HepG2 (cell line): ENCODE results near the gene ARPC3. TPM values are rescaled to one million over a fixed set of nuclear protein-coding genes. Genes with fewer than 3 reads are reported as not detected.

Source experiments
- HMGXB4 ChIP-seq, 2 experiments: sonication (generic) in 1 of 2; formaldehyde crosslinking in 1 of 2; IDR thresholded peaks; 2 replicates each; pipeline versions ENCODE4 v1.4.0 to v1.6.1; 2018 to 2020; ENCODE audit warnings: missing genetic modification reagents in 2 of 2, borderline replicate concordance in 1 of 2, low read depth in 1 of 2, mild to moderate bottlenecking in 1 of 2, missing biosample characterization in 1 of 2
- HNRNPH1 ChIP-seq: fragments of 200-400 bp; formaldehyde crosslinking; optimal IDR thresholded peaks from 2 replicates; pipeline ENCODE3; 2017; ENCODE audit warnings: mild to moderate bottlenecking, low read depth, low read length
- ISX ChIP-seq: sonication (generic); formaldehyde crosslinking; conservative IDR thresholded peaks from 2 replicates; pipeline ENCODE4 v1.5.0; 2020; ENCODE audit warnings: missing genetic modification reagents
- KDM6A ChIP-seq: IDR thresholded peaks from 2 replicates; pipeline ENCODE4 v1.6.1; 2016; ENCODE audit warnings: low read depth
- KIAA2018 ChIP-seq: sonication (generic); formaldehyde crosslinking; IDR thresholded peaks from 2 replicates; pipeline ENCODE4 v1.5.0; 2020; ENCODE audit warnings: mild to moderate bottlenecking, missing genetic modification reagents, borderline replicate concordance
- KLF6 ChIP-seq: IDR thresholded peaks from 2 replicates; pipeline ENCODE4 v1.8.0; 2016; ENCODE audit warnings: missing biosample characterization, missing genetic modification reagents
- MBD4 ChIP-seq: IDR thresholded peaks from 2 replicates; pipeline ENCODE4 v1.6.1; 2012; ENCODE audit warnings: low read length, inconsistent platforms, borderline replicate concordance
- NFATC3 ChIP-seq: sonication (generic); formaldehyde crosslinking; IDR thresholded peaks from 2 replicates; pipeline ENCODE4 v1.5.1; 2020; ENCODE audit warnings: mild to moderate bottlenecking, missing genetic modification reagents
- NRL ChIP-seq: sonication (generic); formaldehyde crosslinking; IDR thresholded peaks from 2 replicates; pipeline ENCODE4 v1.5.0; 2020; ENCODE audit warnings: missing genetic modification reagents, mild to moderate bottlenecking, moderate library complexity, borderline replicate concordance
- SIN3A ChIP-seq: IDR thresholded peaks from 2 replicates; pipeline ENCODE4 v1.6.1; 2011; ENCODE audit warnings: low read depth, mild to moderate bottlenecking, control low read depth, low read length, borderline replicate concordance
- TBP ChIP-seq: sonication (generic); formaldehyde crosslinking; IDR thresholded peaks from 2 replicates; pipeline ENCODE4 v1.5.0; 2020; ENCODE audit warnings: missing genetic modification reagents
- ZNF230 ChIP-seq: sonication (generic); formaldehyde crosslinking; IDR thresholded peaks from 2 replicates; pipeline ENCODE4 v1.4.0; 2020; ENCODE audit warnings: mild to moderate bottlenecking, missing genetic modification reagents
- ZNF232 ChIP-seq: sonication (generic); formaldehyde crosslinking; IDR thresholded peaks from 2 replicates; pipeline ENCODE4 v1.4.0; 2020; ENCODE audit warnings: missing genetic modification reagents, borderline replicate concordance
- ZNF276 ChIP-seq: sonication (generic); formaldehyde crosslinking; IDR thresholded peaks from 2 replicates; pipeline ENCODE4 v1.4.0; 2020; ENCODE audit warnings: mild to moderate bottlenecking, low read depth, missing genetic modification reagents
- ZNF543 ChIP-seq: sonication (generic); formaldehyde crosslinking; IDR thresholded peaks from 2 replicates; pipeline ENCODE4 v1.4.0; 2020; ENCODE audit warnings: mild to moderate bottlenecking, missing genetic modification reagents
- ZNF557 ChIP-seq: sonication (generic); formaldehyde crosslinking; IDR thresholded peaks from 2 replicates; pipeline ENCODE4 v1.4.0; 2020; ENCODE audit warnings: missing genetic modification reagents
- ZNF850 ChIP-seq: sonication (generic); formaldehyde crosslinking; conservative IDR thresholded peaks from 2 replicates; pipeline ENCODE4 v1.9.0; 2021; ENCODE audit warnings: mild to moderate bottlenecking, missing genetic modification reagents
- polyA plus RNA-seq, 8 experiments: library from polyadenylated mRNA; depleted of rRNA in 3 of 8; stranded (reverse) in 7 of 8; unstranded in 1 of 8; fragments of >200 nt; fragmentation: Illumina TruSeq in 4 of 8; extraction: Trizol in 4 of 8; gene quantifications; 2 replicates each; pipeline versions ENCODE4 v1.2.1 to v1.2.3, GENCODE V29; 2011 to 2016; ENCODE audit warnings: low read depth in 4 of 8, missing spikeins in 1 of 8, mixed read lengths in 1 of 8; ENCODE audit not compliant: insufficient read depth in 1 of 8
- total RNA-seq, 5 experiments: library from RNA; depleted of rRNA; stranded (reverse); fragments of >200 nt; fragmentation: Illumina TruSeq; extraction: Trizol; gene quantifications; 2 replicates each; pipeline ENCODE4 v1.2.3, GENCODE V29; 2016; ENCODE audit warnings: low read depth in 1 of 5

Gene ARPC3
- total and polyA plus RNA-seq, 2 of the 13 experiments (the other 11 are each of a cell fraction or from before 2014, with no cell fraction given): 32.7 to 234 TPM

GRCh38 chr12:110403146-110403975 lies 46.8 kb downstream of the ARPC3 start, which contains the start of gene ANAPC7 (continued):
- TF ChIP-seq SIN3A (peak; percentile 81; the same call in 1 of the 2 replicates), HMGXB4 (CRISPR knock-in tag; IDR thresholded peaks at IDR 0.05; ENCODE audit: borderline replicate concordance in 1 of 2, low read depth in 1 of 2) (peak; percentile 43 to 51; a peak in 2 of 4 replicates), KDM6A (CRISPR knock-in tag) (no peak), ZNF850 (0 out of 2 replicates have a peak, but pooled peaks have one; percentile 33), ZNF232 (CRISPR knock-in tag) (peak; percentile 86; the same call in 1 of the 2 replicates), ZNF543 (CRISPR knock-in tag) (no peak), ISX (CRISPR knock-in tag) (no peak; the same call in 1 of the 2 replicates), TBP (CRISPR knock-in tag) (no peak), KIAA2018 (no peak), ZNF557 (CRISPR knock-in tag) (no peak), NRL (CRISPR knock-in tag) (peak; percentile 95), ZNF230 (CRISPR knock-in tag) (no peak), KLF6 (CRISPR knock-in tag) (0 out of 2 replicates have a peak, but pooled peaks have one; percentile 26), HNRNPH1 (no peak), MBD4 (no peak), NFATC3 (CRISPR knock-in tag) (no peak), ZNF276 (CRISPR knock-in tag) (no peak)
